Panc1 (cell line): ENCODE results near the gene IGF1R. TPM values are rescaled to one million over a fixed set of nuclear protein-coding genes. Genes with fewer than 3 reads are reported as not detected.
A peak's percentile ranks its signal among the peaks of the same experiment; 100 is the strongest.

Experiments
- ATAC-seq: fragments of 200-7000 bp; cut with Tn5 transposase; 2 replicates; pipeline ENCODE4 v1.9.1; 2020; ENCODE audit warnings: mild to moderate bottlenecking, moderate library complexity
- Bru-seq: library from RNA; stranded (reverse); fragments of 400-500 nt; gene quantifications from one replicate; lab custom pipeline; 2021; lab: Mats Ljungman, UMichigan
- BruChase-seq, 2 experiments: library from RNA; stranded (reverse); fragments of 400-500 nt; gene quantifications; one replicate each; lab custom pipeline; 2021; lab: Mats Ljungman, UMichigan
- BruUV-seq: library from RNA; stranded (reverse); fragments of 400-500 nt; replicated peaks from 2 replicates; lab custom pipeline; 2021; lab: Mats Ljungman, UMichigan
- CTCF ChIA-PET: fragments of 300-600 bp; sonication (Branson Sonifier 250); formaldehyde crosslinking; loops from one replicate; lab custom pipeline; 2022; ENCODE audit warnings: antibody characterized with exemption; lab: Charles Lee
- POLR2A ChIA-PET: fragments of 300-600 bp; sonication (Branson Sonifier 250); formaldehyde crosslinking; loops from one replicate; lab custom pipeline; 2022; ENCODE audit warnings: antibody characterized with exemption; lab: Charles Lee
- DNase-seq: peaks from one replicate; pipeline ENCODE4 v3.0.0-alpha.2; 2010; ENCODE audit warnings: low read depth, low spot score
- H3K27ac ChIP-seq: 2 replicates; pipeline ENCODE4 v1.5.1; 2011; ENCODE audit warnings: mild to moderate bottlenecking, low read length, inconsistent platforms
- H3K27me3 ChIP-seq: fragments of 200-500 bp; sonication (Bioruptor generic); 2 replicates; pipeline ENCODE4 v1.6.0; 2014; ENCODE audit warnings: low read length, inconsistent platforms; ENCODE audit not compliant: control insufficient read depth, insufficient read depth
- H3K36me3 ChIP-seq: fragments of 200-500 bp; sonication (Bioruptor generic); 2 replicates; pipeline ENCODE4 v1.5.1; 2014; ENCODE audit warnings: inconsistent platforms, mild to moderate bottlenecking, low read length, moderate library complexity; ENCODE audit not compliant: control insufficient read depth, insufficient read depth
- H3K4me1 ChIP-seq: 2 replicates; pipeline ENCODE4 v1.5.1; 2011; ENCODE audit warnings: inconsistent platforms, mild to moderate bottlenecking, low read length, moderate library complexity; ENCODE audit not compliant: control insufficient read depth, insufficient read depth
- H3K4me3 ChIP-seq, 2 experiments: 2 replicates each; pipeline ENCODE4 v1.5.1; 2011 to 2012; ENCODE audit warnings: low read depth in 2 of 2, low read length in 2 of 2, mild to moderate bottlenecking in 2 of 2, inconsistent platforms in 1 of 2, moderate library complexity in 1 of 2
- H3K9me3 ChIP-seq: fragments of 200-500 bp; sonication (Bioruptor generic); 2 replicates; pipeline ENCODE4 v1.5.1; 2014; ENCODE audit warnings: low read depth, mild to moderate bottlenecking, inconsistent platforms, low read length, moderate library complexity; ENCODE audit not compliant: control insufficient read depth, insufficient read depth
- CTCF ChIP-seq: fragments of 450-650 bp; IDR thresholded peaks from 2 replicates; pipeline ENCODE4 v1.5.1; 2017; ENCODE audit warnings: mild to moderate bottlenecking
- POLR2AphosphoS5 ChIP-seq: IDR thresholded peaks from 2 replicates; pipeline ENCODE4 v1.6.1; 2012; ENCODE audit warnings: mild to moderate bottlenecking, low read depth, low read length, moderate library complexity
- REST ChIP-seq, 2 experiments: IDR thresholded peaks; 2 replicates each; pipeline ENCODE4 v1.6.1; 2011 to 2012; ENCODE audit warnings: low read depth in 2 of 2, control low read depth in 1 of 2, low read length in 1 of 2, mild to moderate bottlenecking in 1 of 2, moderate library complexity in 1 of 2; ENCODE audit not compliant: insufficient read depth in 1 of 2
- SIN3A ChIP-seq: IDR thresholded peaks from 2 replicates; pipeline ENCODE4 v1.6.1; 2012; ENCODE audit warnings: low read depth, mild to moderate bottlenecking, low read length, moderate library complexity, borderline replicate concordance; ENCODE audit not compliant: insufficient read depth
- TCF7L2 ChIP-seq: IDR thresholded peaks from 2 replicates; pipeline ENCODE4 v1.6.1; 2011; ENCODE audit warnings: mild to moderate bottlenecking, low read depth, low read length, inconsistent platforms
- in situ Hi-C: cut with HindIII; loops from 2 replicates; pipeline ENCODE4 v1.10.0; 2016; ENCODE audit warnings: low sequenced_read_pairs, low pct_unique_long_range_greater_than_20kb
- intact Hi-C: fragments of 100-400 bp; cut with micrococcal nuclease; formaldehyde crosslinking; loops from one replicate; pipeline ENCODE4 v1.10.0; 2022; ENCODE audit not compliant: unreplicated experiment
- long read RNA-seq: library from polyadenylated mRNA; unstranded; transcript quantifications from one replicate; pipeline ENCODE4 v2.0.0, GENCODE V29; 2021; ENCODE audit not compliant: unreplicated experiment
- polyA plus RNA-seq: library from polyadenylated mRNA; unstranded; fragments of >200 nt; gene quantifications from one replicate; pipeline ENCODE4 v1.2.1, GENCODE V29; 2012; ENCODE audit warnings: missing spikeins; ENCODE audit not compliant: insufficient read length
- total RNA-seq: library from RNA; stranded (reverse); gene quantifications from one replicate; pipeline ENCODE4 v1.2.1, GENCODE V29; 2021; ENCODE audit not compliant: unreplicated experiment

The IGF1R gene
- total RNA-seq (77.1 TPM), Bru-seq, nascent RNA (percentile 90 among the genes with signal in this experiment), BruChase-seq, experiment 1, labeled RNA remaining after a 2-hour chase (percentile 83 among the genes with signal in this experiment), BruChase-seq, experiment 2, labeled RNA remaining after a 6-hour chase (percentile 88 among the genes with signal in this experiment)
- polyA plus RNA-seq: 38.0 TPM
- long read RNA-seq, full-length matches to known transcripts: 4 of 65 reads
- long read RNA-seq, partial matches to known transcripts: 7 of 65 reads
- long read RNA-seq, other reads (novel, unspliced or antisense): 54 of 65 reads

GRCh38 chr15:98647774-98648653 is at the start of gene IGF1R:
Gene IGF1R (plus strand): TSS chr15:98648539. CDS start chr15:98649582, 1,043 bp downstream.
- no peak for DNase-seq
- Histone ChIP-seq H3K27me3 (0 out of 2 replicates have a peak, but pooled peaks cover 2% of the 10 kb centered on the region), H3K36me3 (no peaks in the 10 kb centered on the region; the same call in 1 of the 2 replicates), H3K9me3 (no peaks in the 10 kb centered on the region), H3K4me3 (peak within 1 kb of the TSS; percentile 85 to 87), H3K27ac (peak within 1 kb of the TSS; percentile 75), H3K4me1 (peaks cover 28% of the 10 kb centered on the region)
- TF ChIP-seq SIN3A (no peak), TCF7L2 (no peak), REST (IDR thresholded peaks at IDR 0.05; ENCODE audit: insufficient read depth in 1 of 2, low read depth in 2 of 2, low read length in 1 of 2) (no peak), CTCF (peak; percentile 70), POLR2AphosphoS5 (no peak)
- peak; percentile 73 for ATAC-seq
- intact Hi-C loops: loop anchor here (1.0 kb wide), 1 partner anchor 205 kb away; no protein-coding TSS in a partner anchor
- POLR2A ChIA-PET: no interaction called here
- CTCF ChIA-PET: interaction anchor here (0.5 to 1.1 kb wide), 4 partner anchors 126 to 203 kb away, joined by 3 to 11 read pairs (median 4); no protein-coding TSS in a partner anchor
- in situ Hi-C loops: no loop called here
- no TSS peak for BruUV-seq

- Histone ChIP-seq H3K27me3 (no peaks in the 10 kb centered on the region), H3K36me3 (no peaks in the 10 kb centered on the region), H3K4me1 (peaks cover 21% of the 10 kb centered on the region), H3K27ac (peak overlapping the region; percentile 78), H3K9me3 (no peaks in the 10 kb centered on the region), H3K4me3 (peak overlapping the region; percentile 37 to 72)
- CTCF ChIA-PET: interaction anchor here (0.6 kb wide), 1 partner anchor 371 kb away, joined by 3 read pairs; no protein-coding TSS in a partner anchor
- DNase-seq: no peak
- intact Hi-C loops (no loop called here), in situ Hi-C loops (no loop called here)
- BruUV-seq: no TSS peak
- POLR2A ChIA-PET: no interaction called here
- no peak for TF ChIP-seq TCF7L2
- peak; percentile 44; the same call in 1 of the 2 replicates for TF ChIP-seq POLR2AphosphoS5
- peak; percentile 88 for ATAC-seq
Measured at GRCh38 chr15:98599909-98600691, 48.2 kb upstream of the IGF1R start.
